Immature natural killer cell (primary cell): ENCODE measurements around the gene TUBB8B. TPM values are rescaled to one million over a fixed set of nuclear protein-coding genes. Genes with fewer than 3 reads are reported as not detected.
"Not testable (repeated sequence)": the region's sequence is repeated elsewhere in the genome, so short reads cannot be mapped to it uniquely, and the experiment has no call there.

ENCODE experiments used
- DNase-seq, 3 donors: peaks; one replicate each; pipeline ENCODE4 v3.0.0; 2022; ENCODE audit warnings: mixed read lengths in 1 of 3
- H3K27ac Mint-ChIP-seq, 6 donors: one replicate each; pipeline ENCODE4 v1.8.0; 2020; ENCODE audit warnings: mixed read lengths in 6 of 6, mild to moderate bottlenecking in 5 of 6, inconsistent platforms in 4 of 6, moderate library complexity in 3 of 6
- H3K27me3 Mint-ChIP-seq, 3 donors: one replicate each; pipeline ENCODE4 v1.8.0; 2020 to 2021; ENCODE audit warnings: low read depth in 3 of 3, mild to moderate bottlenecking in 3 of 3, mixed read lengths in 3 of 3, moderate library complexity in 3 of 3, inconsistent platforms in 1 of 3
- H3K36me3 Mint-ChIP-seq, 3 donors: one replicate each; pipeline ENCODE4 v1.8.0; 2020; ENCODE audit warnings: mixed read lengths in 3 of 3, inconsistent platforms in 2 of 3, mild to moderate bottlenecking in 2 of 3
- H3K4me1 Mint-ChIP-seq, 2 donors: one replicate each; pipeline ENCODE4 v1.8.0; 2020; ENCODE audit warnings: inconsistent platforms in 2 of 2, mild to moderate bottlenecking in 2 of 2, mixed read lengths in 2 of 2, moderate library complexity in 1 of 2
- H3K4me3 Mint-ChIP-seq, 5 donors: one replicate each; pipeline ENCODE4 v1.8.0; 2020; ENCODE audit warnings: mild to moderate bottlenecking in 5 of 5, mixed read lengths in 5 of 5, inconsistent platforms in 3 of 5, moderate library complexity in 3 of 5
- H3K9me3 Mint-ChIP-seq, 6 donors: one replicate each; pipeline ENCODE4 v1.8.0; 2020; ENCODE audit warnings: mild to moderate bottlenecking in 6 of 6, mixed read lengths in 6 of 6, inconsistent platforms in 4 of 6, moderate library complexity in 3 of 6
- polyA plus RNA-seq, 3 donors: library from polyadenylated mRNA; unstranded; fragments of 300-500 nt; fragmentation: Illumina TruSeq; gene quantifications; one replicate each; pipeline ENCODE4 v1.2.3, GENCODE V29; 2021

TUBB8B gene
- not detected for polyA plus RNA-seq

- H3K9me3 Mint-ChIP-seq, H3K36me3 Mint-ChIP-seq, DNase-seq, H3K27me3 Mint-ChIP-seq, H3K4me1 Mint-ChIP-seq, H3K27ac Mint-ChIP-seq, H3K4me3 Mint-ChIP-seq: not testable (repeated sequence)
Measured at GRCh38 chr18:49176-49665, at the start of gene TUBB8B. TUBB8B (minus strand) TSS chr18:49615; CDS start chr18:49557, 58 bp downstream.

- H3K27ac Mint-ChIP-seq, H3K4me1 Mint-ChIP-seq, H3K36me3 Mint-ChIP-seq, H3K9me3 Mint-ChIP-seq, H3K4me3 Mint-ChIP-seq, DNase-seq: not testable (repeated sequence)
- H3K27me3 Mint-ChIP-seq = peaks cover 3 to 13% (median 5%) of the 10 kb centered on the region in 3 donors
Measured at GRCh38 chr18:97252-97914, 48.0 kb upstream of the TUBB8B start.

GRCh38 chr18:96767-97131 lies 47.3 kb upstream of the TUBB8B start:
- H3K27ac Mint-ChIP-seq, H3K4me3 Mint-ChIP-seq, H3K4me1 Mint-ChIP-seq, H3K9me3 Mint-ChIP-seq, H3K36me3 Mint-ChIP-seq: not testable (repeated sequence)
- DNase-seq = peak in 1 of 3 donors; percentile 21
- H3K27me3 Mint-ChIP-seq = peaks cover 3 to 12% (median 5%) of the 10 kb centered on the region in 3 donors

- DNase-seq = peak in 1 of 3 donors; percentile 24
- H3K4me1 Mint-ChIP-seq, H3K36me3 Mint-ChIP-seq, H3K9me3 Mint-ChIP-seq, H3K4me3 Mint-ChIP-seq, H3K27me3 Mint-ChIP-seq: not testable (repeated sequence)
- peak overlapping the region in 3 of 6 donors; percentile 28 to 90 (median 49) for H3K27ac Mint-ChIP-seq
Measured at GRCh38 chr18:96101-96766, 46.8 kb upstream of the TUBB8B start.

GRCh38 chr18:95580-95979 lies 46.2 kb upstream of the TUBB8B start:
- H3K27ac Mint-ChIP-seq, H3K4me3 Mint-ChIP-seq, H3K4me1 Mint-ChIP-seq, H3K27me3 Mint-ChIP-seq, DNase-seq, H3K9me3 Mint-ChIP-seq, H3K36me3 Mint-ChIP-seq: not testable (repeated sequence)

GRCh38 chr18:93897-94408 lies 44.5 kb upstream of the TUBB8B start:
- H3K36me3 Mint-ChIP-seq, H3K27ac Mint-ChIP-seq, H3K4me1 Mint-ChIP-seq, H3K27me3 Mint-ChIP-seq, H3K9me3 Mint-ChIP-seq, H3K4me3 Mint-ChIP-seq, DNase-seq: not testable (repeated sequence)

GRCh38 chr18:91561-91960 lies 42.1 kb upstream of the TUBB8B start:
- H3K27me3 Mint-ChIP-seq, H3K36me3 Mint-ChIP-seq, H3K4me3 Mint-ChIP-seq, H3K4me1 Mint-ChIP-seq, H3K27ac Mint-ChIP-seq, DNase-seq, H3K9me3 Mint-ChIP-seq: not testable (repeated sequence)

- H3K27me3 Mint-ChIP-seq, H3K9me3 Mint-ChIP-seq, H3K27ac Mint-ChIP-seq, H3K36me3 Mint-ChIP-seq, H3K4me3 Mint-ChIP-seq, H3K4me1 Mint-ChIP-seq, DNase-seq: not testable (repeated sequence)
Measured at GRCh38 chr18:90396-91193, 41.2 kb upstream of the TUBB8B start.

GRCh38 chr18:89124-89523 lies 39.7 kb upstream of the TUBB8B start:
- not testable (repeated sequence) for H3K36me3 Mint-ChIP-seq, H3K27me3 Mint-ChIP-seq, H3K9me3 Mint-ChIP-seq, H3K27ac Mint-ChIP-seq, H3K4me1 Mint-ChIP-seq, DNase-seq, H3K4me3 Mint-ChIP-seq

- H3K4me3 Mint-ChIP-seq, H3K27ac Mint-ChIP-seq, DNase-seq, H3K36me3 Mint-ChIP-seq, H3K4me1 Mint-ChIP-seq, H3K9me3 Mint-ChIP-seq, H3K27me3 Mint-ChIP-seq: not testable (repeated sequence)
Measured at GRCh38 chr18:84801-85200, 35.4 kb upstream of the TUBB8B start.

- H3K9me3 Mint-ChIP-seq, H3K4me1 Mint-ChIP-seq, H3K27me3 Mint-ChIP-seq, H3K27ac Mint-ChIP-seq, H3K36me3 Mint-ChIP-seq, H3K4me3 Mint-ChIP-seq, DNase-seq: not testable (repeated sequence)
Measured at GRCh38 chr18:82626-83209, 33.3 kb upstream of the TUBB8B start.

GRCh38 chr18:80881-81280 lies 31.5 kb upstream of the TUBB8B start:
- not testable (repeated sequence) for DNase-seq, H3K4me1 Mint-ChIP-seq, H3K4me3 Mint-ChIP-seq, H3K36me3 Mint-ChIP-seq, H3K9me3 Mint-ChIP-seq, H3K27me3 Mint-ChIP-seq
- H3K27ac Mint-ChIP-seq = peak overlapping the region in 1 of 6 donors; percentile 19

- not testable (repeated sequence) for DNase-seq, H3K27me3 Mint-ChIP-seq, H3K4me1 Mint-ChIP-seq
Measured at GRCh38 chr18:80202-80601, 30.8 kb upstream of the TUBB8B start.

GRCh38 chr18:75525-76160 lies 26.2 kb upstream of the TUBB8B start:
- not testable (repeated sequence) for H3K4me3 Mint-ChIP-seq, DNase-seq, H3K27ac Mint-ChIP-seq, H3K36me3 Mint-ChIP-seq, H3K9me3 Mint-ChIP-seq, H3K4me1 Mint-ChIP-seq, H3K27me3 Mint-ChIP-seq

More at GRCh38 chr18:80202-80601, 30.8 kb upstream of the TUBB8B start:
- H3K9me3 Mint-ChIP-seq, H3K27ac Mint-ChIP-seq, H3K4me3 Mint-ChIP-seq, H3K36me3 Mint-ChIP-seq: not testable (repeated sequence)
